Tibial artery (tissue), 4 donors: ENCODE measurements around the gene NTSR1.
A peak's percentile ranks its signal among the peaks of the same experiment; 100 is the strongest.

Experiments used
- DNase-seq, 2 donors: peaks; one replicate each; pipeline ENCODE4 v3.0.0-alpha.2; 2019
- H3K27ac ChIP-seq, 2 donors: fragments of 200-600 bp; sonication (generic) in 1 of 2; 1 replicate in 1 of 2; 2 replicates in 1 of 2; pipeline ENCODE4 v1.5.1; 2018 to 2019; ENCODE audit warnings: mild to moderate bottlenecking in 1 of 2
- H3K27me3 ChIP-seq, 2 donors: fragments of 200-600 bp; sonication (generic) in 1 of 2; one replicate each; pipeline versions ENCODE4 v1.5.1 to v1.6.0; 2016 to 2019
- H3K36me3 ChIP-seq, 3 donors: fragments of 200-600 bp; sonication (generic) in 2 of 3; one replicate each; pipeline ENCODE4 v1.5.1; 2016 to 2019; ENCODE audit warnings: mild to moderate bottlenecking in 2 of 3
- H3K4me1 ChIP-seq, 4 donors: fragments of 200-600 bp; sonication (generic) in 2 of 4; 1 replicate in 3 of 4; 2 replicates in 1 of 4; pipeline ENCODE4 v1.5.1; 2016 to 2019
- H3K4me3 ChIP-seq, 2 donors: fragments of 200-600 bp; sonication (generic) in 1 of 2; 1 replicate in 1 of 2; 2 replicates in 1 of 2; pipeline ENCODE4 v1.5.1; 2018 to 2019; ENCODE audit warnings: mild to moderate bottlenecking in 2 of 2
- H3K9me3 ChIP-seq, 3 donors: fragments of 200-600 bp; sonication (generic) in 1 of 3; one replicate each; pipeline ENCODE4 v1.5.1; 2016 to 2019
- CTCF ChIP-seq, 2 experiments: fragments of 200-600 bp in 1 of 2; fragments of 450-650 bp in 1 of 2; IDR thresholded peaks; one replicate each; pipeline ENCODE4 v1.5.1; 2017 to 2019; ENCODE audit warnings: antibody characterized with exemption in 2 of 2, mild to moderate bottlenecking in 1 of 2, moderate library complexity in 1 of 2
- intact Hi-C: fragments of 100-400 bp; cut with DNase I; formaldehyde crosslinking; loops from one replicate; pipeline ENCODE4 v1.15.0; 2023; ENCODE audit warnings: low total_unique reads

Gene NTSR1

GRCh38 chr20:62794007-62794724, 85.5 kb downstream of the NTSR1 start:
- H3K9me3 ChIP-seq: no peaks in the 10 kb centered on the region
- TF ChIP-seq CTCF (IDR thresholded peaks at IDR 0.05): no peak
- intact Hi-C loops: loop anchor here (5.0 kb wide), 2 partner anchors 142 to 382 kb away; no protein-coding TSS in a partner anchor
- peak; percentile 95 to 98 for DNase-seq
- H3K36me3 ChIP-seq: peaks cover 10 to 16% (median 14%) of the 10 kb centered on the region in 3 donors
- H3K4me3 ChIP-seq: peak overlapping the region; percentile 72 to 90
- H3K27ac ChIP-seq: peak overlapping the region; percentile 93 to 94
- peaks cover 0 to 3% of the 10 kb centered on the region in 2 donors for H3K27me3 ChIP-seq
- H3K4me1 ChIP-seq: peaks cover 9 to 32% (median 16%) of the 10 kb centered on the region in 4 donors

GRCh38 chr20:62795023-62795761, 86.6 kb downstream of the NTSR1 start:
- peak overlapping the region; percentile 93 to 94 for H3K27ac ChIP-seq
- no peak for TF ChIP-seq CTCF (IDR thresholded peaks at IDR 0.05)
- peaks cover 9 to 32% (median 16%) of the 10 kb centered on the region in 4 donors for H3K4me1 ChIP-seq
- DNase-seq: peak; percentile 59 to 83
- intact Hi-C loops: no loop called here
- no peaks in the 10 kb centered on the region for H3K9me3 ChIP-seq
- H3K36me3 ChIP-seq: peaks cover 15 to 26% (median 24%) of the 10 kb centered on the region in 3 donors
- H3K4me3 ChIP-seq: peak overlapping the region; percentile 72 to 90
- H3K27me3 ChIP-seq: no peaks in the 10 kb centered on the region

GRCh38 chr20:62796699-62797491, 88.3 kb downstream of the NTSR1 start:
- Histone ChIP-seq H3K4me3 (peak overlapping the region; percentile 72 to 90), H3K9me3 (no peaks in the 10 kb centered on the region), H3K36me3 (peaks cover 15 to 38% (median 35%) of the 10 kb centered on the region in 3 donors), H3K27ac (peak overlapping the region; percentile 93 to 94), H3K27me3 (no peaks in the 10 kb centered on the region), H3K4me1 (peaks cover 9 to 33% (median 16%) of the 10 kb centered on the region in 4 donors)
- intact Hi-C loops: no loop called here
- DNase-seq: no peak
- no peak for TF ChIP-seq CTCF (IDR thresholded peaks at IDR 0.05)

- Histone ChIP-seq H3K9me3 (no peaks in the 10 kb centered on the region), H3K36me3 (peaks cover 15 to 38% (median 35%) of the 10 kb centered on the region in 3 donors), H3K4me1 (peaks cover 9 to 43% (median 16%) of the 10 kb centered on the region in 4 donors), H3K27ac (peak overlapping the region; percentile 93 to 94), H3K4me3 (peak overlapping the region in 1 of 2 donors; percentile 90), H3K27me3 (no peaks in the 10 kb centered on the region)
- TF ChIP-seq CTCF (IDR thresholded peaks at IDR 0.05): no peak
- DNase-seq: no peak
- intact Hi-C loops: no loop called here
Observed at GRCh38 chr20:62797671-62798532, 89.3 kb downstream of the NTSR1 start.
